ENCODE data around the gene MAP2. TPM values are rescaled to one million over a fixed set of nuclear protein-coding genes. Genes with fewer than 3 reads are reported as not detected.
"Not testable (repeated sequence)": the region's sequence is repeated elsewhere in the genome, so short reads cannot be mapped to it uniquely, and the experiment has no call there.

The MAP2 gene
- total RNA-seq, 1 donor from 2014 or later: 1.9 TPM

DNA sequence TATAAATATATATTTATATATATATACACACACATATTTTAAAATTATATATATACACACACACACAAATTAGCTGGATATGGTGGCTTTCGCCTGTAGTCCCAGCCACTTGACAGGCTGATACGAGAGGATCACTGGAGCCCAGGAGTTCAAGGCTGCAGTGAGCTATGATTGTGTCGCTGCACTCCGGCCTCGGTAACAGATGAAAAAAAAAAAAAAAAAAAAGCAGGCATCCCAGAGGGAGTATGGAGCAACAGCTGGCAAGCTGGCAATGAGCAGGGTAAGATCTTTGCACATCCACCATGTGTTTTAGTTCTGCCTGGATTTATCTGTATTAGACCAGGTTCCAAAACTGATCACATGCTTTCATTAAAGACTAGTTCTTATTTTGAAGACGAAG is 170.1 kb downstream of the MAP2 start:
- ChIA-PET POLR2A (no interaction called here), CTCF (no interaction called here)
- Mint-ChIP-seq H3K9me3 (no peaks in the 10 kb centered on the region), H3K27ac (no peak overlapping the region), H3K4me3 (no peak overlapping the region), H3K36me3 (ENCODE audit: low read depth) (no peaks in the 10 kb centered on the region), H3K27me3 (no peaks in the 10 kb centered on the region), H3K4me1 (no peaks in the 10 kb centered on the region)
- ATAC-seq (ENCODE audit: low read depth): no peak
- intact Hi-C loops (cut with micrococcal nuclease): no loop called here
- TF ChIP-seq, protein P1, sequence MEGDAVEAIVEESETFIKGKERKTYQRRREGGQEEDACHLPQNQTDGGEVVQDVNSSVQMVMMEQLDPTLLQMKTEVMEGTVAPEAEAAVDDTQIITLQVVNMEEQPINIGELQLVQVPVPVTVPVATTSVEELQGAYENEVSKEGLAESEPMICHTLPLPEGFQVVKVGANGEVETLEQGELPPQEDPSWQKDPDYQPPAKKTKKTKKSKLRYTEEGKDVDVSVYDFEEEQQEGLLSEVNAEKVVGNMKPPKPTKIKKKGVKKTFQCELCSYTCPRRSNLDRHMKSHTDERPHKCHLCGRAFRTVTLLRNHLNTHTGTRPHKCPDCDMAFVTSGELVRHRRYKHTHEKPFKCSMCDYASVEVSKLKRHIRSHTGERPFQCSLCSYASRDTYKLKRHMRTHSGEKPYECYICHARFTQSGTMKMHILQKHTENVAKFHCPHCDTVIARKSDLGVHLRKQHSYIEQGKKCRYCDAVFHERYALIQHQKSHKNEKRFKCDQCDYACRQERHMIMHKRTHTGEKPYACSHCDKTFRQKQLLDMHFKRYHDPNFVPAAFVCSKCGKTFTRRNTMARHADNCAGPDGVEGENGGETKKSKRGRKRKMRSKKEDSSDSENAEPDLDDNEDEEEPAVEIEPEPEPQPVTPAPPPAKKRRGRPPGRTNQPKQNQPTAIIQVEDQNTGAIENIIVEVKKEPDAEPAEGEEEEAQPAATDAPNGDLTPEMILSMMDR (IDR thresholded peaks at IDR 0.05): no peak
- DNase-seq: no peak

GRCh38 chr2:209596262-209596661 is 172.4 kb downstream of the MAP2 start:
- CTCF ChIA-PET: no interaction called here
- Mint-ChIP-seq H3K27ac (no peak overlapping the region), H3K36me3 (ENCODE audit: low read depth) (no peaks in the 10 kb centered on the region), H3K9me3 (peaks cover 2% of the 10 kb centered on the region), H3K4me3 (no peak overlapping the region), H3K27me3 (no peaks in the 10 kb centered on the region), H3K4me1 (no peaks in the 10 kb centered on the region)
- TF ChIP-seq, protein P1 (IDR thresholded peaks at IDR 0.05): no peak
- POLR2A ChIA-PET: no interaction called here
- ATAC-seq (ENCODE audit: low read depth) (no peak), DNase-seq (no peak)
- intact Hi-C loops (cut with micrococcal nuclease): no loop called here

GRCh38 chr2:209598227-209598626 is 174.4 kb downstream of the MAP2 start:
- H3K9me3 Mint-ChIP-seq; H3K4me1 Mint-ChIP-seq; H3K27ac Mint-ChIP-seq; H3K27me3 Mint-ChIP-seq; CTCF ChIA-PET; H3K4me3 Mint-ChIP-seq; intact Hi-C loops (cut with micrococcal nuclease); POLR2A ChIA-PET; H3K36me3 Mint-ChIP-seq (ENCODE audit: low read depth); ATAC-seq (ENCODE audit: low read depth); DNase-seq: not testable (repeated sequence)

DNA sequence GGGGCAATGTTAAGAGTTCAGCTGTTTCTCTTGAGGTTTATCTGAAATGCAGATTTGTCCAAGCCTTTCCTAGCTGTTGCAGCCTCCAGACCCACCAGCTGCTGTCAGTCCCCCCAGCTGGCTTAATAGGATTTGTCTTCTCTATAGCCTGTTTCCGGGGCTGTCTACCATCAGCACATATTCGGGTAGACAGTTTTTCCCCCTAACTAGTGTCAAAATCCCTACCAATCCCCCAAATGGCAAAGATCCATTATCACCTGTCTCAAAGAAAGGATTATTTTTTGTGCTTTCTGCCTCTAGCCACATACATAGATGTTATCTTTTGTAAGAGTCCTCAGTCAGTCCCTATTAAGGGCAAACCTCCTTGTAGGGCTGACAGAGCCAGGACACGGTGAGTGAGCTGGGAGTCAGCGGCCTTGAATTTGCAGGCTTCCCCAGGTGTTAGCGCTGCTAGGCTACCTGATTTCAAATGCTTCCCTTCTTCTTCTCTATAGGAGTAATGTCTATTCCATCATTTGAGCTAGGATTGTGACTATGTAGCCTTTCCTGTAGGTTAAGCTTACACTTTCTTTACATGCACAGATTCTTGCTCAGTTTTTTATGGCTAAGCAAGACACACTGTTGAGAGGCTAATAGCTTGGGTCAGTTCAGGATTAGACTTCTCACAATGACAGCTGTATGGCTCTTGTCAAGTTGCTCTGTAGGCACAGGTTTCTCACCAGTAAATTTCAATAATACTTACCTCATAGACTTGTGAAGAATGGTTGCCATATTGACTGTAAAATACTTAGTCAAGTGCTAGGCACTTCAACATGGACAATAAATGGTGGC is 176.7 kb downstream of the MAP2 start:
- intact Hi-C loops (cut with micrococcal nuclease): no loop called here
- H3K4me3 Mint-ChIP-seq: no peak overlapping the region
- DNase-seq (no peak), ATAC-seq (ENCODE audit: low read depth) (no peak)
- CTCF ChIA-PET: no interaction called here
- TF ChIP-seq, protein P1 (IDR thresholded peaks at IDR 0.05): no peak
- H3K36me3 Mint-ChIP-seq (ENCODE audit: low read depth): no peaks in the 10 kb centered on the region
- POLR2A ChIA-PET: no interaction called here
- no peaks in the 10 kb centered on the region for H3K27me3 Mint-ChIP-seq
- no peak overlapping the region for H3K27ac Mint-ChIP-seq
- peaks cover 2% of the 10 kb centered on the region for H3K9me3 Mint-ChIP-seq
- H3K4me1 Mint-ChIP-seq: no peaks in the 10 kb centered on the region

GRCh38 chr2:209601497-209601896 is 177.7 kb downstream of the MAP2 start:
- Mint-ChIP-seq H3K27me3 (no peaks in the 10 kb centered on the region), H3K36me3 (ENCODE audit: low read depth) (no peaks in the 10 kb centered on the region), H3K9me3 (peaks cover 2% of the 10 kb centered on the region), H3K4me3 (no peak overlapping the region), H3K4me1 (no peaks in the 10 kb centered on the region), H3K27ac (no peak overlapping the region)
- TF ChIP-seq, protein P1 (IDR thresholded peaks at IDR 0.05): no peak
- DNase-seq: no peak
- CTCF ChIA-PET: no interaction called here
- ATAC-seq (ENCODE audit: low read depth): no peak
- POLR2A ChIA-PET: no interaction called here
- intact Hi-C loops (cut with micrococcal nuclease): no loop called here

DNA sequence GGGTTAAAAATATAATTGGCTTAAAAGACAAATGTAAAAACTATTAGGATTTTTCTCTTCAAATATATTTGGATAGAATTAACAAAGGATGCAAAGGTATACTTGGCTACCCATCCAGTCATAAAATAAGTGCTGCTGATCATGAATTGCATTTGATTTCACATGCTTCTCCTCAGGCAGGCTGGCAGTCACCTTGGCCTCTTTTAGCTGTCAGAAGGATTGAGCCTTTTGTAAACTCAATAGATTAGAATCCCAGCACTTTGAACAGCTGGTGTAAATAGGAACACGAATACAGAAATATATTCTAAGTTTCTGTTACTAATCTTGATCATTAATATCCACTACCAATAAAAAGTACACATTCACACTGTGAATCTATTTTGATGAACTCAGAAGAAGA is 178.4 kb downstream of the MAP2 start:
- ChIA-PET POLR2A (no interaction called here), CTCF (no interaction called here)
- ATAC-seq (ENCODE audit: low read depth) (no peak), DNase-seq (no peak)
- TF ChIP-seq, protein P1 (IDR thresholded peaks at IDR 0.05): no peak
- Mint-ChIP-seq H3K4me3 (no peak overlapping the region), H3K27me3 (no peaks in the 10 kb centered on the region), H3K27ac (no peak overlapping the region), H3K9me3 (peaks cover 2% of the 10 kb centered on the region), H3K4me1 (no peaks in the 10 kb centered on the region), H3K36me3 (ENCODE audit: low read depth) (no peaks in the 10 kb centered on the region)
- intact Hi-C loops (cut with micrococcal nuclease): no loop called here
